Esophagus squamous epithelium (tissue), 4 donors: ENCODE data around the gene IRAK4.

Source experiments
- POLR2A ChIP-seq, 4 donors: fragments of 450-650 bp; IDR thresholded peaks; one replicate each; pipeline ENCODE4 v1.6.1; 2017; ENCODE audit warnings: antibody characterized with exemption in 4 of 4, mild to moderate bottlenecking in 4 of 4, moderate library complexity in 3 of 4
- TF ChIP-seq, protein P1 (sequence below), 6 experiments: fragments of 450-650 bp in 4 of 6; fragments of 200-600 bp in 2 of 6; sonication (generic) in 2 of 6; IDR thresholded peaks; one replicate each; pipeline ENCODE4 v1.5.1; 2016 to 2019; ENCODE audit warnings: antibody characterized with exemption in 6 of 6, mild to moderate bottlenecking in 4 of 6, moderate library complexity in 4 of 6

DNA sequence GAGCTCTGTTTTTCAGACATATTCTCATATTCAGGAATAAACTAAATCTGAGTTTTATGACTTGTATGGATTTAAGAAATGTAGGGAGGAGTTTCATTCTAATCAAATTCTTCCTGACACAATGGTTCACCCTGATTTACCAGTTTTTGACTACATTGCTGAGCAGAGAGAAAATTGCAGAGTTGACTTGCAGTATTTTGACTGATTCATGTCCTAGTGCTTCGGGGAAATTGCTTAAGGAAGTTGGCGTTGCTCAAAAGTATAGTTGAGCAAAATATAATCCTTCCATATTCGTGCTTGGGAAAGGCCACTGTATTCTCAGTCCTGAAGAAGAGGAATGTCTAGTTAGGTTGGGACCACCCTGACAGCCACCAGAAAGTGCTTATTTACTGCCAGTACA, 48.6 kb downstream of the IRAK4 start:
- TF ChIP-seq, protein P1, sequence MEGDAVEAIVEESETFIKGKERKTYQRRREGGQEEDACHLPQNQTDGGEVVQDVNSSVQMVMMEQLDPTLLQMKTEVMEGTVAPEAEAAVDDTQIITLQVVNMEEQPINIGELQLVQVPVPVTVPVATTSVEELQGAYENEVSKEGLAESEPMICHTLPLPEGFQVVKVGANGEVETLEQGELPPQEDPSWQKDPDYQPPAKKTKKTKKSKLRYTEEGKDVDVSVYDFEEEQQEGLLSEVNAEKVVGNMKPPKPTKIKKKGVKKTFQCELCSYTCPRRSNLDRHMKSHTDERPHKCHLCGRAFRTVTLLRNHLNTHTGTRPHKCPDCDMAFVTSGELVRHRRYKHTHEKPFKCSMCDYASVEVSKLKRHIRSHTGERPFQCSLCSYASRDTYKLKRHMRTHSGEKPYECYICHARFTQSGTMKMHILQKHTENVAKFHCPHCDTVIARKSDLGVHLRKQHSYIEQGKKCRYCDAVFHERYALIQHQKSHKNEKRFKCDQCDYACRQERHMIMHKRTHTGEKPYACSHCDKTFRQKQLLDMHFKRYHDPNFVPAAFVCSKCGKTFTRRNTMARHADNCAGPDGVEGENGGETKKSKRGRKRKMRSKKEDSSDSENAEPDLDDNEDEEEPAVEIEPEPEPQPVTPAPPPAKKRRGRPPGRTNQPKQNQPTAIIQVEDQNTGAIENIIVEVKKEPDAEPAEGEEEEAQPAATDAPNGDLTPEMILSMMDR (IDR thresholded peaks at IDR 0.05): no peak
- TF ChIP-seq POLR2A (IDR thresholded peaks at IDR 0.05): no peak
